HCT116 (cell line): ENCODE results near the gene HES1.

ENCODE experiments used
- JUND ChIP-seq: IDR thresholded peaks from 2 replicates; pipeline ENCODE4 v1.6.1; 2012
- YY1 ChIP-seq: IDR thresholded peaks from 2 replicates; pipeline ENCODE4 v1.6.1; 2011; ENCODE audit warnings: low read length, low read depth, moderate library complexity, mild to moderate bottlenecking; ENCODE audit not compliant: insufficient replicate concordance; ENCODE audit errors: extremely low read depth
- TF ChIP-seq, protein P1 (sequence below): IDR thresholded peaks from 2 replicates; pipeline ENCODE4 v1.6.1; 2012
- TF ChIP-seq, protein P2 (sequence below), 3 experiments: fragments of 200-600 bp in 1 of 3; sonication (generic) in 1 of 3; IDR thresholded peaks in 2 of 3; conservative IDR thresholded peaks in 1 of 3; 2 replicates each; pipeline ENCODE4 v1.5.1; 2012 to 2017; ENCODE audit warnings: low read depth in 2 of 3, low read length in 2 of 3, antibody characterized with exemption in 1 of 3, borderline replicate concordance in 1 of 3, control low read depth in 1 of 3, mild to moderate bottlenecking in 1 of 3, mixed read lengths in 1 of 3, mixed run types in 1 of 3, moderate library complexity in 1 of 3; ENCODE audit not compliant: insufficient read depth in 1 of 3

GRCh38 chr3:194136519-194137007, 615 bp downstream of the HES1 start:
- TF ChIP-seq JUND (no peak), YY1 (no peak)
- TF ChIP-seq, protein P1, sequence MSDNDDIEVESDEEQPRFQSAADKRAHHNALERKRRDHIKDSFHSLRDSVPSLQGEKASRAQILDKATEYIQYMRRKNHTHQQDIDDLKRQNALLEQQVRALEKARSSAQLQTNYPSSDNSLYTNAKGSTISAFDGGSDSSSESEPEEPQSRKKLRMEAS, result no peak
- TF ChIP-seq, protein P2, sequence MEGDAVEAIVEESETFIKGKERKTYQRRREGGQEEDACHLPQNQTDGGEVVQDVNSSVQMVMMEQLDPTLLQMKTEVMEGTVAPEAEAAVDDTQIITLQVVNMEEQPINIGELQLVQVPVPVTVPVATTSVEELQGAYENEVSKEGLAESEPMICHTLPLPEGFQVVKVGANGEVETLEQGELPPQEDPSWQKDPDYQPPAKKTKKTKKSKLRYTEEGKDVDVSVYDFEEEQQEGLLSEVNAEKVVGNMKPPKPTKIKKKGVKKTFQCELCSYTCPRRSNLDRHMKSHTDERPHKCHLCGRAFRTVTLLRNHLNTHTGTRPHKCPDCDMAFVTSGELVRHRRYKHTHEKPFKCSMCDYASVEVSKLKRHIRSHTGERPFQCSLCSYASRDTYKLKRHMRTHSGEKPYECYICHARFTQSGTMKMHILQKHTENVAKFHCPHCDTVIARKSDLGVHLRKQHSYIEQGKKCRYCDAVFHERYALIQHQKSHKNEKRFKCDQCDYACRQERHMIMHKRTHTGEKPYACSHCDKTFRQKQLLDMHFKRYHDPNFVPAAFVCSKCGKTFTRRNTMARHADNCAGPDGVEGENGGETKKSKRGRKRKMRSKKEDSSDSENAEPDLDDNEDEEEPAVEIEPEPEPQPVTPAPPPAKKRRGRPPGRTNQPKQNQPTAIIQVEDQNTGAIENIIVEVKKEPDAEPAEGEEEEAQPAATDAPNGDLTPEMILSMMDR (IDR thresholded peaks at IDR 0.05 in 2 of 3, conservative IDR thresholded peaks at IDR 0.05 in 1 of 3; ENCODE audit: borderline replicate concordance in 1 of 3, insufficient read depth in 1 of 3, low read depth in 2 of 3, low read length in 2 of 3), result no peak
